ENCODE results near the gene IFIT1. TPM values are rescaled to one million over a fixed set of nuclear protein-coding genes. Genes with fewer than 3 reads are reported as not detected.
"Not testable (repeated sequence)": the region's sequence is repeated elsewhere in the genome, so short reads cannot be mapped to it uniquely, and the experiment has no call there.

IFIT1 gene
- total RNA-seq, 1 donor from 2014 or later = 9.6 TPM

DNA sequence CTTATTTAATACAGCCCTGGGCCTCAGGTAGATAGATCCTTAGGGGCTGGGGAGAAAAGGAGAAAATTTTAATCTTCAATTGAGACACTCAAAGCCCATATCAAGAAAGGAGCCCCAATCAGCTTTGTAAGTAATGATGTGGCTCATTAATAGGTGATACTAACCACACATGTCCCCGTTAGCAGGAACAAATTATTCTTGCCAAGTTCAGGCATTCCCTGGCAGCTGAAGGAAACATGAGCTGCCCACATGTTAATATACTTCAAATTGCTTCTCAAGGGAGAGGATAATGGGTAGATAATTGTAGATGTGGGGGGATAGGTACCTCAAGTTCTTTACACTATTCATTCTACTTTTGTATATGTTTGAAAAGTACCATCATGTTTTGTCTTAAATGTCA is 36.5 kb downstream of the IFIT1 start:
- no peak for ATAC-seq
- no peak for DNase-seq (ENCODE audit: low spot score)

DNA sequence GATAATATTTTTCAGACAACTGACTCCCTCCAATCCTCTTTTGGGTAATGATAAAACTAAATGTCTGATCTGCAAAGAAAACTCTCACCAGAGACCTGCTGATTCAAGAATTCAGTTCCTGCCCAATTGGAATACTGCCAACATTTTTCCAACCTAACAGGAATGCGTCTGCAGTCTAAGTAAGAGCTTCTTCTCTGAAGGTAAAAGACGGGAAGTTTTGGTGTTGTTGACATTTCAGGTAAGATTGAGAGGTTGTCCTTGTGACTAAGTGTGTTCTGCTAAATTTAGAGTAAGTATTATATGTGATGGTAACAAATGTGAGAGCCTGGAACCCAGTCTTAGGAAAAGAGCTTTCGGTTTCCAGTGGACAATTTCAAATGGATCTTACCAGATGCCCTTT is 39.6 kb downstream of the IFIT1 start:
- ATAC-seq (peak; percentile 44), DNase-seq (ENCODE audit: low spot score) (no peak)

DNA sequence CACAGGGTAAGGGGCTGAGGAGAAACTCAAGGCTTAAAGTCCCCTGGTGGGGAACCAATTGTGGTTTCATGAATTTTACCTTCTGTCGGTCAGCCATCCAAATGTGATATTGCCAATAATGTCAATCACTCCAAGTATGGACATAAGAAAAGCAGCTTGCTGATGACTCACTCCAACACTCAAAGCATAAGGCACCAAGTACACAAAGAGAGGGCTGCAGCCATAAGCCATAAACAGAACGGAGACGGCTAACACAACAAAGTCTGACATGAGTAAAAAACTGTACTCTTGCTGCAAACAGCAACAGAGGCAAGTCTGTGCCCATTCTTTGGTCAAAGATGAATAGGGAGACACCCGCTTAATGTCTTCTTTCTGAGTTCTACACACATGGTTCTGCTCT is 46.1 kb downstream of the IFIT1 start:
- no peak for DNase-seq (ENCODE audit: low spot score)
- no peak for ATAC-seq

DNA sequence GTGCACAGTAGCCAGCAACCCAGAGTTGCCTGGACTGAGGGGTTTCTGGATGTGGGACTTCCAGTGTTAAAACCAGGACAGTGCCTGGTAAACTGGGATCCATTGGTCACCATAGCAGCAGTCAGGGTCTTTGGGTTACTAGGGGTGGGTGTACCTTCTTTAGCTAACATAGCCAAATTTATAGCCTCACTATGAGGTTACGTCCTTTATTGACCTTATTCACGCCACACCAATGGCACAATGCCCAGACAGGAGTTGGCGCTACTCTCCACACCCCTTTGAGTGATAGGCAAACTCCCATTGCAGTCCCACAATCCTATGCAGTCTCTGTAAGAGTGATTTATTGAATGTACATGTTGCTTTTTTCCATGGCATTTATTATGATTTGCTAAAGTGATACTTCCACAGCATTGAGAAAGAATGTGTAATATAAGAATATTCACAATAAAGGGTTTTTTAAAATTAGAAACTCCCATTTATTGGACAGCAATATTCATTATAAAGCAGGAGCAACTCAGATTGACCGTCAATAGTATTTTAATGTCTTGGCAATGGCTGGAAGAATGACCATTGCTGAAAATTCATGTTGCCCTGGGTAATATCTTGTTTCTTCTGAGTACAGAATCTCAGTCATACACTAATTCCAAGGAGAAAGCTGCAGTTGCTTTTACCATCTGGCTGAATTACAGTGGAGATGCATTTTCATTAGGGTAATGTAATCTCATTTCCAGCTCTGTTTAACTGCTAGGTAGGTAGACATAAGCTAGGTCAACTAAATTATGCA is 48.0 kb downstream of the IFIT1 start:
- ATAC-seq = peak; percentile 99
- DNase-seq (ENCODE audit: low spot score) = peak; percentile 75

DNA sequence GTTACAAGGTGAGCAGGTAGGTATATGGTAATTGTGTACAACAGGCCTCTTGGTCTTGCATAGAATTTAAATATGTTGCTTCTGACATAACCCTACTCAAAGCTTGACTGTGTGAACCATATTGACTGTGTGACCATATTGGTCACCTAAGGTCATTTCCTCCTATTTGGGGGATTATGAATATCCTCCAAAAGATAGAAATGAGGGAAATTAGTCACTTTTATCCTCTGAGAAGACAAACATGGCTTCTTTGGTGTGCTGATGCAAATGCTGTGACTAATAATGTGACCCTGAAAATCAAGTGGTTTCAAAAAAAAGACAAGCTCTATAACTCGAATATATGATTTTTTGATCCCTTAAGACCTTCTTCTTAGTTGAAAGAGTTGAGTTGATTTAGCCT is 49.9 kb downstream of the IFIT1 start:
- no peak for ATAC-seq

DNA sequence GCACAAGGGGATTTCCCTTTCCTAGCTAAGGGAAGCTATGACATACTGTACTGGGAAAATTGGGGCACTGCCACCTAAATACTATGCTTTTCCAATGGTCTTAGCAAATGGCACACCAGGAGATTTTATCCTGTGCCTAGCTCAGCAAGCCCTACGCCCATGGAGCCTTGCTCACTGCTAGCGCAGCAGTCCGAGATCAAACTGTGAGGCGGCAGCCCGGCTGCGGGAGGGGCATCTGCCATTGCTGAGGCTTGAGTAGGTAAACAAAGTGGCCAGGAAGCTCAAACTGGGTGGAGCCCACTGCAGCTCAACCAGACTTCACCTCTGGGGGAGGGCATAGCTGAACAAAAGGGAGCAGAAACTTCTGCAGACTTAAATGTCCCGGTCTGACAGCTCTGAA is 52.4 kb downstream of the IFIT1 start:
- DNase-seq (ENCODE audit: low spot score); ATAC-seq: not testable (repeated sequence)

More for the DNA sequence above, 49.9 kb downstream of the IFIT1 start:
- DNase-seq (ENCODE audit: low spot score) = no peak

DNA sequence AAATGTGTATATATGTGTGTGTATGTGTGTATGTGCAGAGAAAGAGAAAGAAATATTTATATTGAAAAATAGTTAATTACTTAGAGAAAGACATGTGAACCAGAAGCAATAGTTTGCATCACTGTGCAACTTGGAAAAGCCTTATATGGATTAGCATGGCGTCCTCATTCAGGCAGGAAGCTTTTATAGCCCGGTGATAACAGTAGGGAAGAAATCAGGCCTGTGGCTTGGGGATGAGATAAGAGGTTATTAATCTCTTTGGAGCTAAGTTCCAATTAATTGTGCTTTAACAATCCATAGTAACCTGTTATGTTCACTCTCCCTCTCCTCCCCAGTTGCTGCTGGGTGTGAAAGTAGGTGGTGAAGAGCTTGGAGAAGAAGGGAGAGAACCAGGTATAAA is 58.5 kb downstream of the IFIT1 start:
- no peak for DNase-seq (ENCODE audit: low spot score)
- ATAC-seq = no peak

DNA sequence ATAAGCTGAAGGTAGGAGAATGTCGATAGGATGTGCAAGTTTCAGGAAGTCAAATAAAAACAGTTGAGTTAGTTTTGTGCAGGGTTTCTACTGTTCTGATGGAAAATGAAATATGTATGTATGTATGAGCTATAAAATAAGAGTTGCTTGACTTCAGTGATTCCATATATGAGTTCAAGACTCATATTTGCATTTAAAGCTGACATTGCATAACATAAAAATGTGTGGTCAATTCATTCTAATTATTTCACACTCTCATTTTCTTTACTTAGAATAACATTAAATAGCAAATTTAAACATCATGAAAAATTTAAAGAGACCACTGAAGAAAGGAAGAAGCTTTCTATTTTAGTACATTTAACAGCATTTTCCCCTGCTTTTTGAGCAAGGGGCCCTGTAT is 59.8 kb downstream of the IFIT1 start:
- ATAC-seq (no peak), DNase-seq (ENCODE audit: low spot score) (no peak)

DNA sequence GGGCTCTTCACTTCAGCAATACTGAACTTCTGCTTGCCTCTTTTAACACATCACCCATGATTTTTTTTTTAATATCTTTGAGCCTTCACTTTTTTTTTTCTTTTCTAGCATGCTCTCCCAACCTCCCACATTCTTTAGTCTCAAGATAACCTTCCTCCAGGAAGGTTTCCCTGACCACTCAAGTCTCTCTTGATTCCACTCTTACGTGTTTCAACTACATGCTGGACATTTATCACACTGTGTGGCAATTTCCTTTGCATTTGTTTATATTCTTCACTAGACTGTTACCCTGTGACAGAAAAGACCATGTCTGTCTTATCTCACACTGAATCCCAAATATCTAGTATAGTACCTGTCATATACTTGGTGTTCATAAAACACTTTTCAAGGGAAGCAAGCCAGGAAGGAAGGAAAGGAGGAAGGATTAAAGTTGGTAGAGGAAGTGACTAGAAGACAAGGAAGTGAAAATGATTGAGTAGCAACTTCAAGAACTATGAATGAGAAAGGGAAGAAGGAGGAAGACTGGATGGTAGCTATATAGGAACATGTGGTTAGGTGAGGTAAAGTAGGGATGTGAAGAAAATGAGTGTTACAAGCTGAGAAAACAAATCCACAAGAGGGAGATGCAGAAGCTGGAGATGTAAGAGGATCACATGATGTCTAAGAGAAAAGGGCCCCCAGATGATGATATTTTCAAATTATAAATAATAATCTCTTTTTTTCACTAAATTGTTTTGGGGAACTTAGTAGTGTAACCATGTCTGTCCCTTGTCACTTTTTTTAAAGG is 62.3 kb downstream of the IFIT1 start:
- no peak for DNase-seq (ENCODE audit: low spot score)
- no peak for ATAC-seq

Other genes starting within 250 kb of the IFIT1 start
- 0.10 TPM for gene CH25H, start 185.3 kb upstream of the IFIT1 start, total RNA-seq
- gene LIPA, start 140.8 kb upstream of the IFIT1 start, total RNA-seq = 53.8 TPM
- gene IFIT2, start 90.6 kb upstream of the IFIT1 start, total RNA-seq = 6.0 TPM
- gene IFIT3, start 64.6 kb upstream of the IFIT1 start, total RNA-seq = 8.7 TPM
- not detected for gene IFIT1B, start 14.6 kb upstream of the IFIT1 start, total RNA-seq
- gene IFIT5, start 21.9 kb downstream of the IFIT1 start, total RNA-seq = 3.8 TPM
- 0.38 TPM for gene SLC16A12, start 143.0 kb downstream of the IFIT1 start, total RNA-seq